BE2C (cell line): ENCODE results near the gene TUT4.

Experiments
- DNase-seq: peaks from one replicate; pipeline ENCODE4 v3.0.0-alpha.2; 2020
- H3K27me3 ChIP-seq: fragments of 250-450 bp; sonication (Bioruptor Pico); 2 replicates; pipeline ENCODE4 v1.5.1; 2020; ENCODE audit warnings: mild to moderate bottlenecking
- H3K36me3 ChIP-seq: fragments of 250-450 bp; sonication (Bioruptor Pico); 2 replicates; pipeline ENCODE4 v1.5.1; 2020; ENCODE audit warnings: mild to moderate bottlenecking
- H3K4me1 ChIP-seq: fragments of 250-450 bp; sonication (Bioruptor Pico); 2 replicates; pipeline ENCODE4 v1.5.1; 2020
- H3K4me3 ChIP-seq: 2 replicates; pipeline ENCODE4 v1.5.1; 2011; ENCODE audit warnings: low read depth, low read length
- H3K9me3 ChIP-seq: fragments of 250-450 bp; sonication (Bioruptor Pico); 2 replicates; pipeline ENCODE4 v1.5.1; 2020
- CTCF ChIP-seq: IDR thresholded peaks from 2 replicates; pipeline ENCODE4 v1.5.1; 2012; ENCODE audit warnings: mild to moderate bottlenecking, low read depth, low read length

Gene TUT4

GRCh38 chr1:52403566-52404115 lies 149.3 kb downstream of the TUT4 start:
- DNase-seq = peak; percentile 17
- H3K36me3 ChIP-seq = no peaks in the 10 kb centered on the region; the same call in 1 of the 2 replicates
- TF ChIP-seq CTCF = no peak
- no peaks in the 10 kb centered on the region for H3K27me3 ChIP-seq
- H3K4me1 ChIP-seq = no peaks in the 10 kb centered on the region
- H3K4me3 ChIP-seq = peak overlapping the region; percentile 98
- H3K9me3 ChIP-seq = no peaks in the 10 kb centered on the region

GRCh38 chr1:52402860-52403240 lies 150.0 kb downstream of the TUT4 start:
- Histone ChIP-seq H3K27me3 (no peaks in the 10 kb centered on the region), H3K4me3 (peak overlapping the region; percentile 98), H3K4me1 (no peaks in the 10 kb centered on the region), H3K36me3 (no peaks in the 10 kb centered on the region; the same call in 1 of the 2 replicates), H3K9me3 (no peaks in the 10 kb centered on the region)
- DNase-seq = no peak
- no peak for TF ChIP-seq CTCF

GRCh38 chr1:52400131-52400530 lies 152.8 kb downstream of the TUT4 start:
- H3K36me3 ChIP-seq = no peaks in the 10 kb centered on the region; the same call in 1 of the 2 replicates
- no peaks in the 10 kb centered on the region for H3K4me1 ChIP-seq
- TF ChIP-seq CTCF = no peak
- H3K4me3 ChIP-seq = no peak overlapping the region
- no peaks in the 10 kb centered on the region for H3K9me3 ChIP-seq
- DNase-seq = no peak
- no peaks in the 10 kb centered on the region for H3K27me3 ChIP-seq

GRCh38 chr1:52399629-52400028 lies 153.3 kb downstream of the TUT4 start:
- H3K36me3 ChIP-seq = no peaks in the 10 kb centered on the region; the same call in 1 of the 2 replicates
- TF ChIP-seq CTCF = no peak

GRCh38 chr1:52393174-52393573 lies 159.7 kb downstream of the TUT4 start:
- Histone ChIP-seq H3K4me1 (no peaks in the 10 kb centered on the region), H3K9me3 (no peaks in the 10 kb centered on the region), H3K36me3 (peaks cover 2% of the 10 kb centered on the region; the same call in 1 of the 2 replicates), H3K4me3 (no peak overlapping the region), H3K27me3 (no peaks in the 10 kb centered on the region)
- no peak for TF ChIP-seq CTCF
- DNase-seq = no peak

More at GRCh38 chr1:52399629-52400028, 153.3 kb downstream of the TUT4 start:
- no peak for DNase-seq
- H3K4me1 ChIP-seq = no peaks in the 10 kb centered on the region
- no peaks in the 10 kb centered on the region for H3K9me3 ChIP-seq
- no peaks in the 10 kb centered on the region for H3K27me3 ChIP-seq
- no peak overlapping the region for H3K4me3 ChIP-seq

- TF ChIP-seq CTCF = no peak
- no peaks in the 10 kb centered on the region for H3K4me1 ChIP-seq
- peaks cover 6% of the 10 kb centered on the region for H3K36me3 ChIP-seq
- no peaks in the 10 kb centered on the region for H3K27me3 ChIP-seq
- DNase-seq = no peak
- H3K9me3 ChIP-seq = no peaks in the 10 kb centered on the region
- H3K4me3 ChIP-seq = no peak overlapping the region
Observed at GRCh38 chr1:52386458-52386857, 166.4 kb downstream of the TUT4 start.
